Measurements from ENCODE around the gene FAM110C. TPM values are rescaled to one million over a fixed set of nuclear protein-coding genes. Genes with fewer than 3 reads are reported as not detected.

The FAM110C gene
- total and polyA plus RNA-seq, 2 of the 8 experiments (the other 6 are each of a cell fraction or from before 2014, with no cell fraction given): 4.8 to 13.2 TPM

- no peak overlapping the region for H3K4me3 ChIP-seq (ENCODE audit: extremely low read depth in 1 of 4, insufficient read depth in 2 of 4, low read depth in 3 of 4, low read length in 4 of 4)
- TF ChIP-seq PHF8 (conservative IDR thresholded peaks at IDR 0.05; ENCODE audit: low read depth, low read length) (no peak), TEAD4 (IDR thresholded peaks at IDR 0.05; ENCODE audit: low read depth, low read length) (no peak), HDAC2 (IDR thresholded peaks at IDR 0.05; ENCODE audit: borderline replicate concordance in 1 of 2, low read depth in 2 of 2, low read length in 2 of 2) (no peak), KDM1A (IDR thresholded peaks at IDR 0.05; ENCODE audit: borderline replicate concordance, low read length) (no peak), TCF12 (IDR thresholded peaks at IDR 0.05; ENCODE audit: low read depth, low read length) (no peak), USF2 (IDR thresholded peaks at IDR 0.05; ENCODE audit: low read length) (no peak), SP2 (IDR thresholded peaks at IDR 0.05; ENCODE audit: low read length) (no peak), ZNF274 (IDR thresholded peaks at IDR 0.05; ENCODE audit: borderline replicate concordance, extremely low read depth, low read length) (no peak), CBX5 (IDR thresholded peaks at IDR 0.05; ENCODE audit: low read depth, low read length) (no peak), SUZ12 (IDR thresholded peaks at IDR 0.05; ENCODE audit: low read length) (no peak)
Measured at GRCh38 chr2:25543-25942, 20.8 kb downstream of the FAM110C start.

More at GRCh38 chr2:25543-25942, 20.8 kb downstream of the FAM110C start:
- H2BK15ac ChIP-seq (ENCODE audit: low read length): no peak overlapping the region
- CTCF ChIA-PET (ENCODE audit: partially characterized antibody): no interaction called here
- no peak overlapping the region for H3K14ac ChIP-seq (ENCODE audit: insufficient read length)
- H3K79me1 ChIP-seq (ENCODE audit: low read depth, low read length): no peaks in the 10 kb centered on the region
- no peaks in the 10 kb centered on the region for H3K23me2 ChIP-seq (ENCODE audit: low read depth, low read length)
- 93% methylated on average over 4 of the region's 4 CpGs; no CpG with 5 or more reads in 1 of the 2 experiments for WGBS, 2 experiments (ENCODE audit: extremely low coverage in 1 of 2, insufficient coverage in 1 of 2, insufficient read length in 1 of 2, insufficient replicate concordance in 2 of 2, low coverage in 1 of 2, low lambda C conversion rate in 2 of 2, missing lambda C conversion rate in 1 of 2)
- no peak overlapping the region for H3K27ac ChIP-seq (ENCODE audit: low read depth, low read length)
- no peak overlapping the region for H2BK12ac ChIP-seq (ENCODE audit: low read depth, low read length)
- no peak overlapping the region for H2BK5ac ChIP-seq (ENCODE audit: low read depth, low read length)
- H3K4me2 ChIP-seq (ENCODE audit: insufficient read depth in 1 of 2, low read depth in 2 of 2, low read length in 2 of 2): no peak overlapping the region
- FAIRE-seq (no peak), DNase-seq (ENCODE audit: low read depth in 1 of 2, low spot score in 2 of 2) (no peak)
- H4K8ac ChIP-seq (ENCODE audit: extremely low read depth, insufficient read depth, low read length): no peak overlapping the region
- POLR2A ChIA-PET (ENCODE audit: partially characterized antibody): no interaction called here
- H3K36me3 ChIP-seq (ENCODE audit: control insufficient read depth in 2 of 4, insufficient read depth in 4 of 4, low read length in 3 of 4): no peaks in the 10 kb centered on the region
- H2BK120ac ChIP-seq (replicated peaks; ENCODE audit: low read depth, low read length): no peak overlapping the region
- no peak overlapping the region for H2BK20ac ChIP-seq (ENCODE audit: low read length)
- H3K4me1 ChIP-seq (replicated peaks in 1 of 4; ENCODE audit: control insufficient read depth in 3 of 4, insufficient read depth in 4 of 4, low read length in 3 of 4): no peaks in the 10 kb centered on the region
- H3K79me2 ChIP-seq (ENCODE audit: control insufficient read depth in 1 of 2, insufficient read depth in 2 of 2, low read length in 2 of 2): no peaks in the 10 kb centered on the region
- no peaks in the 10 kb centered on the region for H4K20me1 ChIP-seq (replicated peaks in 1 of 2; ENCODE audit: control insufficient read depth in 1 of 2, insufficient read depth in 2 of 2, low read length in 2 of 2)
- H3K23ac ChIP-seq (ENCODE audit: insufficient read length): no peak overlapping the region
- no peak overlapping the region for H3K18ac ChIP-seq (ENCODE audit: extremely low read depth, low read length)
- H3K4ac ChIP-seq (replicated peaks; ENCODE audit: insufficient read length, low read depth, low read length): no peak overlapping the region
- H3K9ac ChIP-seq (replicated peaks in 1 of 4; ENCODE audit: extremely low read depth in 1 of 4, low read depth in 3 of 4, low read length in 3 of 4): no peak overlapping the region
- 0 out of 4 replicates have a peak, but pooled peaks cover 0 to 2% of the 10 kb centered on the region in 2 experiments for H3K9me3 ChIP-seq (ENCODE audit: insufficient read depth in 2 of 2, low read depth in 1 of 2, low read length in 1 of 2)
- H4K91ac ChIP-seq (replicated peaks; ENCODE audit: insufficient read length, low read length): no peak overlapping the region
- H2AFZ ChIP-seq (ENCODE audit: low read length): no peak overlapping the region
- H4K5ac ChIP-seq (ENCODE audit: insufficient read length, low read depth, low read length): no peak overlapping the region
- no peaks in the 10 kb centered on the region for H3K27me3 ChIP-seq (replicated peaks in 1 of 4; ENCODE audit: control insufficient read depth in 3 of 4, extremely low read depth in 1 of 4, insufficient read depth in 3 of 4, low read length in 3 of 4)
- no peak overlapping the region for H3K56ac ChIP-seq (replicated peaks; ENCODE audit: insufficient read length, low read depth, low read length)
- no peak overlapping the region for H2AK5ac ChIP-seq (ENCODE audit: low read depth, low read length)
